GM12878 (cell line): ENCODE data around the gene SLC18A3. TPM values are rescaled to one million over a fixed set of nuclear protein-coding genes. Genes with fewer than 3 reads are reported as not detected.

Experiments
- ATAC-seq: fragments of 200-7000 bp; cut with Tn5 transposase; 3 replicates; pipeline ENCODE4 v1.9.1; 2020; ENCODE audit warnings: mild to moderate bottlenecking, moderate library complexity
- BruUV-seq: library from RNA; stranded (reverse); fragments of 400-500 nt; replicated peaks from 2 replicates; lab custom pipeline; 2021; lab: Mats Ljungman, UMichigan
- CTCF ChIA-PET: fragments of 300-600 bp; sonication (Branson Sonifier 250); formaldehyde crosslinking; extraction: SDS; loops from one replicate; lab custom pipeline; 2021; ENCODE audit warnings: inconsistent platforms; lab: Yijun Ruan, JAX
- POLR2A ChIA-PET: fragments of 350-600 bp; formaldehyde crosslinking; extraction: SDS; loops from one replicate; lab custom pipeline; 2021; ENCODE audit warnings: inconsistent platforms; lab: Charles Lee
- RAD21 ChIA-PET: fragments of 300-600 bp; sonication (Branson Sonifier 250); formaldehyde crosslinking; loops from one replicate; lab custom pipeline; 2023; ENCODE audit warnings: antibody characterized with exemption; ENCODE audit not compliant: unreplicated experiment; lab: Charles Lee
- SMC1A ChIA-PET: fragments of 300-600 bp; sonication (Branson Sonifier 250); formaldehyde crosslinking; loops from one replicate; lab custom pipeline; 2023; ENCODE audit not compliant: unreplicated experiment, uncharacterized antibody; lab: Charles Lee
- DNase-seq: peaks from one replicate; pipeline ENCODE4 v3.0.0-alpha.2; 2011; ENCODE audit warnings: low read depth, low spot score
- FAIRE-seq: peaks from 3 replicates; lab custom pipeline; 2011; peaks lifted over from hg19 to GRCh38; lab: Jason Lieb, UNC
- H2AFZ ChIP-seq: 2 replicates; pipeline ENCODE4 v1.6.0; 2011; ENCODE audit warnings: low read depth, low read length, control low read depth; ENCODE audit not compliant: control insufficient read depth
- H3K27ac ChIP-seq: 2 replicates; pipeline ENCODE4 v1.5.1; 2011; ENCODE audit warnings: control low read depth; ENCODE audit not compliant: control insufficient read depth, insufficient read depth
- H3K27me3 ChIP-seq, 2 experiments: replicated peaks in 1 of 2; 2 replicates each; pipeline versions ENCODE4 v1.6.0 to v1.6.1; 2011; ENCODE audit warnings: low read length in 1 of 2; ENCODE audit not compliant: control insufficient read depth in 2 of 2, insufficient read depth in 2 of 2
- H3K36me3 ChIP-seq, 2 experiments: 2 replicates each; pipeline ENCODE4 v1.5.1; 2011; ENCODE audit warnings: low read length in 1 of 2; ENCODE audit not compliant: control insufficient read depth in 2 of 2, insufficient read depth in 2 of 2
- H3K4me1 ChIP-seq: 2 replicates; pipeline ENCODE4 v1.6.1; 2011; ENCODE audit warnings: mild to moderate bottlenecking, low read length, moderate library complexity, mixed read lengths; ENCODE audit not compliant: control insufficient read depth, insufficient read depth
- H3K4me2 ChIP-seq: 2 replicates; pipeline ENCODE4 v1.6.0; 2011; ENCODE audit warnings: control low read depth; ENCODE audit not compliant: control insufficient read depth, insufficient read depth
- H3K4me3 ChIP-seq: fragments of 200-600 bp; sonication (generic); 2 replicates; pipeline ENCODE4 v1.5.1; 2016
- H3K79me2 ChIP-seq: 2 replicates; pipeline ENCODE4 v1.6.0; 2011; ENCODE audit warnings: low read length; ENCODE audit not compliant: control insufficient read depth, insufficient read depth
- H3K9ac ChIP-seq: 2 replicates; pipeline ENCODE4 v1.8.0; 2011; ENCODE audit warnings: low read length, control low read depth, mixed read lengths; ENCODE audit not compliant: control insufficient read depth, insufficient read depth
- H3K9me3 ChIP-seq: replicated peaks from 3 replicates; pipeline ENCODE4 v1.5.1; 2011; ENCODE audit warnings: mild to moderate bottlenecking, low read length; ENCODE audit not compliant: control insufficient read depth, insufficient read depth
- H4K20me1 ChIP-seq: 2 replicates; pipeline ENCODE4 v1.6.0; 2011; ENCODE audit not compliant: control insufficient read depth, insufficient read depth
- CBFB ChIP-seq: IDR thresholded peaks from 2 replicates; pipeline ENCODE4 v1.6.1; 2016; ENCODE audit warnings: antibody characterized with exemption, low read depth
- CBX5 ChIP-seq: sonication (generic); IDR thresholded peaks from 2 replicates; pipeline ENCODE4 v1.6.1; 2016; ENCODE audit warnings: low read depth, moderate library complexity, mild to moderate bottlenecking, inconsistent platforms
- CREM ChIP-seq: IDR thresholded peaks from 2 replicates; pipeline ENCODE4 v1.6.1; 2014; ENCODE audit warnings: antibody characterized with exemption, low read depth
- E4F1 ChIP-seq: fragments of 450-650 bp; IDR thresholded peaks from 2 replicates; pipeline ENCODE4 v1.6.1; 2018; ENCODE audit warnings: borderline replicate concordance, mild to moderate bottlenecking; ENCODE audit not compliant: partially characterized antibody
- ESRRA ChIP-seq: IDR thresholded peaks from 2 replicates; pipeline ENCODE4 v1.6.1; 2012; ENCODE audit warnings: mild to moderate bottlenecking, low read length, improper control_type of control experiment
- HDGF ChIP-seq: fragments of 450-650 bp; IDR thresholded peaks from 2 replicates; pipeline ENCODE4 v1.6.1; 2016; ENCODE audit warnings: antibody characterized with exemption
- KDM1A ChIP-seq: fragments of 200-600 bp; sonication (generic); IDR thresholded peaks from 2 replicates; pipeline ENCODE4 v1.6.1; 2016; ENCODE audit warnings: borderline replicate concordance
- KLF5 ChIP-seq: fragments of 450-650 bp; IDR thresholded peaks from 2 replicates; pipeline ENCODE4 v1.6.1; 2014; ENCODE audit warnings: mild to moderate bottlenecking; ENCODE audit not compliant: partially characterized antibody
- MYC ChIP-seq: IDR thresholded peaks from 2 replicates; pipeline ENCODE4 v1.6.1; 2011; ENCODE audit warnings: mild to moderate bottlenecking, low read length, moderate library complexity, inconsistent platforms; ENCODE audit not compliant: insufficient read depth, insufficient replicate concordance, insufficient read length, severe bottlenecking
- SMARCA5 ChIP-seq: fragments of 450-650 bp; IDR thresholded peaks from 2 replicates; pipeline ENCODE4 v1.6.1; 2017; ENCODE audit warnings: mild to moderate bottlenecking
- SUPT20H ChIP-seq: IDR thresholded peaks from 2 replicates; pipeline ENCODE4 v1.6.1; 2011; ENCODE audit warnings: low read depth, mild to moderate bottlenecking, low read length, moderate library complexity, borderline replicate concordance; ENCODE audit not compliant: control insufficient read depth
- TCF3 ChIP-seq: IDR thresholded peaks from 2 replicates; pipeline ENCODE4 v1.6.1; 2012; ENCODE audit warnings: low read depth, mild to moderate bottlenecking, low read length, borderline replicate concordance; ENCODE audit not compliant: insufficient read depth
- WGBS: methylation state at CpG from one replicate; pipeline ENCODE4 v1.1.6; 2016; ENCODE audit warnings: low lambda C conversion rate; ENCODE audit not compliant: insufficient replicate concordance, insufficient coverage; ENCODE audit errors: missing lambda C conversion rate; 5-methylcytosine and 5-hydroxymethylcytosine counted together
- in situ Hi-C: fragments of 300-500 bp; cut with MboI; formaldehyde crosslinking; loops from 9 replicates; pipeline ENCODE4 v1.14.3; 2018; ENCODE audit warnings: mixed read lengths
- intact Hi-C: fragments of 100-400 bp; cut with micrococcal nuclease; formaldehyde crosslinking; loops from one replicate; pipeline ENCODE4 v1.14.2; 2022; ENCODE audit not compliant: unreplicated experiment
- polyA plus RNA-seq, 11 experiments: library from polyadenylated mRNA; depleted of rRNA in 4 of 11; unstranded in 6 of 11; stranded (reverse) in 5 of 11; fragments of >200 nt; fragmentation: Nextera tagmentation in 4 of 11; fragmentation: Illumina TruSeq in 1 of 11; extraction: Ambion mirVana in 4 of 11; extraction: Trizol in 1 of 11; gene quantifications; 1 replicate in 1 of 11; 2 replicates in 10 of 11; pipeline versions ENCODE4 v1.2.1 to v1.2.3, GENCODE V29; 2011 to 2016; ENCODE audit warnings: inconsistent platforms in 2 of 11, missing spikeins in 2 of 11, low read depth in 1 of 11
- total RNA-seq, 4 experiments: library from RNA; depleted of rRNA in 3 of 4; stranded (reverse); fragments of >200 nt in 3 of 4; fragmentation: Illumina TruSeq in 1 of 4; extraction: Trizol in 1 of 4; gene quantifications; 2 replicates each; pipeline versions ENCODE4 v1.2.1 to v1.2.3, GENCODE V29; 2013 to 2021

Gene SLC18A3
- total and polyA plus RNA-seq, 10 of the 15 experiments (the other 5 are each of a cell fraction or from before 2014, with no cell fraction given): not detected

GRCh38 chr10:49654036-49654693 is 44.1 kb downstream of the SLC18A3 start:
- 17% methylated on average over 5 of the region's 5 CpGs for WGBS
- DNase-seq: no peak
- Histone ChIP-seq H3K36me3 (no peaks in the 10 kb centered on the region), H4K20me1 (no peaks in the 10 kb centered on the region), H3K9me3 (no peaks in the 10 kb centered on the region; the same call in 2 of the 3 replicates), H3K4me3 (no peak overlapping the region), H3K27ac (no peak overlapping the region), H3K4me1 (no peaks in the 10 kb centered on the region), H2AFZ (no peak overlapping the region), H3K79me2 (no peaks in the 10 kb centered on the region), H3K9ac (no peak overlapping the region), H3K4me2 (no peak overlapping the region), H3K27me3 (no peaks in the 10 kb centered on the region)
- ChIA-PET RAD21 (no interaction called here), SMC1A (no interaction called here), POLR2A (no interaction called here), CTCF (no interaction called here)
- intact Hi-C loops (no loop called here), in situ Hi-C loops (no loop called here)
- TF ChIP-seq TCF3 (no peak), CREM (no peak), KDM1A (no peak), KLF5 (no peak), SMARCA5 (no peak), HDGF (no peak), SUPT20H (no peak), ESRRA (no peak), E4F1 (no peak), MYC (no peak), CBX5 (no peak), CBFB (no peak)
- FAIRE-seq: no peak
- no peak for ATAC-seq
- BruUV-seq: no TSS peak
